Measurements from ENCODE around the gene CAV3. TPM values are rescaled to one million over a fixed set of nuclear protein-coding genes. Genes with fewer than 3 reads are reported as not detected.

CAV3 gene
- total and polyA plus RNA-seq, 9 of the 15 experiments (the other 6 are each of a cell fraction or from before 2014, with no cell fraction given): not detected

- H2AFZ ChIP-seq (ENCODE audit: low read depth, low read length): no peak overlapping the region
- H4K20me1 ChIP-seq (replicated peaks; ENCODE audit: control insufficient read depth, insufficient read depth, low read length): no peaks in the 10 kb centered on the region
- POLR2A ChIA-PET: interaction anchor here (0.6 kb wide), 1 partner anchor 87 kb away, joined by 3 read pairs; no protein-coding TSS in a partner anchor
- no peak for TF ChIP-seq PML (IDR thresholded peaks at IDR 0.05; ENCODE audit: low read length)
- TF ChIP-seq ID3 (CRISPR knock-in tag; IDR thresholded peaks at IDR 0.05): no peak
- TF ChIP-seq ID3 (tag; IDR thresholded peaks at IDR 0.05): no peak
- TF ChIP-seq SIN3A (IDR thresholded peaks at IDR 0.05; ENCODE audit: borderline replicate concordance in 2 of 2, control insufficient read depth in 1 of 2, low read depth in 2 of 2, low read length in 2 of 2): no peak
- no peak for TF ChIP-seq ZNF79 (CRISPR knock-in tag; IDR thresholded peaks at IDR 0.05; ENCODE audit: low read depth)
- TF ChIP-seq MTF1 (CRISPR knock-in tag; IDR thresholded peaks at IDR 0.05; ENCODE audit: borderline replicate concordance): no peak
- no peak for TF ChIP-seq MEF2D (tag; conservative IDR thresholded peaks at IDR 0.05; ENCODE audit: low read depth)
- TF ChIP-seq POLR2A (conservative IDR thresholded peaks at IDR 0.05): no peak
- no peak for TF ChIP-seq ZNF584 (CRISPR knock-in tag; IDR thresholded peaks at IDR 0.05; ENCODE audit: low read depth)
- no peak for TF ChIP-seq ZBTB33 (CRISPR knock-in tag; IDR thresholded peaks at IDR 0.05)
- TF ChIP-seq TFAM (CRISPR knock-in tag; conservative IDR thresholded peaks at IDR 0.05): no peak
- TF ChIP-seq SP2 (IDR thresholded peaks at IDR 0.05; ENCODE audit: extremely low read depth, low read depth, low read length, poor library complexity, severe bottlenecking): no peak
- no peak for TF ChIP-seq ZNF311 (CRISPR knock-in tag; IDR thresholded peaks at IDR 0.05)
- TF ChIP-seq HNRNPUL1 (IDR thresholded peaks at IDR 0.05; ENCODE audit: low read length): no peak
- TF ChIP-seq STAG1 (CRISPR knock-in tag; IDR thresholded peaks at IDR 0.05; ENCODE audit: borderline replicate concordance): no peak
- no peak for TF ChIP-seq SMAD2 (IDR thresholded peaks at IDR 0.05; ENCODE audit: low read depth, low read length)
- no peak for TF ChIP-seq FOXO4 (CRISPR knock-in tag; IDR thresholded peaks at IDR 0.05)
- TF ChIP-seq CBFA2T3 (IDR thresholded peaks at IDR 0.05): no peak
- TF ChIP-seq HDAC3 (IDR thresholded peaks at IDR 0.05; ENCODE audit: borderline replicate concordance, partially characterized antibody): no peak
- in situ Hi-C loops (cut with MboI): no loop called here
- no peak for ATAC-seq
- no peaks in the 10 kb centered on the region for H3K9me3 ChIP-seq (replicated peaks; ENCODE audit: control insufficient read depth, insufficient read depth, low read depth, low read length)
- H3K79me2 ChIP-seq (ENCODE audit: control insufficient read depth, insufficient read depth, low read length): no peaks in the 10 kb centered on the region
- peaks cover 3 to 12% of the 10 kb centered on the region in 2 experiments; a peak in 3 of 5 replicates for H3K27me3 ChIP-seq (ENCODE audit: control insufficient read depth in 2 of 2, insufficient read depth in 2 of 2, low read length in 2 of 2)
- intact Hi-C loops (cut with micrococcal nuclease): no loop called here
- no TSS peak for BruUV-seq (replicated peaks)
- H3K9ac ChIP-seq (ENCODE audit: insufficient read depth in 1 of 2, low read depth in 2 of 2, low read length in 2 of 2): no peak overlapping the region
- no peaks in the 10 kb centered on the region for H3K4me1 ChIP-seq (replicated peaks in 1 of 2; ENCODE audit: control insufficient read depth in 2 of 2, insufficient read depth in 2 of 2, low read length in 2 of 2)
- H3K27ac ChIP-seq (ENCODE audit: extremely low read depth, low read depth, low read length): no peak overlapping the region
- H3K4me3 ChIP-seq: no peak overlapping the region
- H3K9me1 ChIP-seq (ENCODE audit: control insufficient read depth, insufficient read depth, low read length): no peaks in the 10 kb centered on the region
- H3K36me3 ChIP-seq (ENCODE audit: control insufficient read depth, insufficient read depth, low read length): no peaks in the 10 kb centered on the region
- FAIRE-seq: no peak
- DNase-seq (ENCODE audit: extremely low read depth in 1 of 4, low spot score in 3 of 4): no peak
- H3K4me2 ChIP-seq (ENCODE audit: insufficient read depth, low read length): no peak overlapping the region
- CTCF ChIA-PET (ENCODE audit: low intra/inter-chr PET ratio): no interaction called here
Measured at GRCh38 chr3:8780279-8780678, 46.7 kb downstream of the CAV3 start.
